Measurements from ENCODE around the gene PGAP6.

The PGAP6 gene

DNA sequence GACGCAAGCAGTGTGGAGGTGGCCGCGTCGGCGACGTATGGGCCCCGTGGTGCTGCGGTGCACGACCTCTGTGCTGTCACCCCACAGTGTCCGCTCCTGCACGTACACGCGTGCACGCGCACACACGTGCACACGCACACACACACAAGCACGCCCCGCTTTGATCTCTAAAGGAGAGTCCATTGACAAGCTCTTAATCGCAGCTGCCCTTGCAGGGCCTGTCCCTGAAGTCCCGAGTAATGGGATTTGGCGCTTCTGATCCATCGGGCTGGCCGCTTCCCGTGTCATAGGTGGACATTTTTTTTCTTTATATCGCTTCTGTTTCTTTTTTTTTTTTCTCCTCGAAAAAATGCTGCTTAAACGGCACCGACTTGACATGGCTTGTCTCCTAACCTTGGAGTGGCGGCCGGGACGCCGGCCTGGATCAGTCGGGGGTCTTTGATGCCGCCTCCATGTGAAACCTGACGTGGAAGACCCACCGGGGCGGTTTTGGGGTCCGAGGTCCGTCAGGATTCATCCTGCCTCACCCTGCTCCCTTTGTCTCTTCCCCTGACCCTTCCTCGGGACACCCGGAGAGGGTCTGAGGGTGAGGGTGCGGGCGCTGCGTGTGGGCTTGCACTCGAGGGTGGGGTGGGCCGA is 21.0 kb downstream of the PGAP6 start:
- FAIRE-seq (no peak), DNase-seq (ENCODE audit: insufficient read length, low spot score) (no peak)
- no peak for TF ChIP-seq TAF1 (IDR thresholded peaks at IDR 0.05; ENCODE audit: low read depth, low read length)
- TF ChIP-seq POLR2A (IDR thresholded peaks at IDR 0.05; ENCODE audit: low read depth, low read length), result no peak
- TF ChIP-seq SPI1 (IDR thresholded peaks at IDR 0.05; ENCODE audit: low read depth, low read length), result no peak
- no peak for TF ChIP-seq POU2F2 (IDR thresholded peaks at IDR 0.05; ENCODE audit: low read depth, low read length)
- no peak for TF ChIP-seq PAX5 (IDR thresholded peaks at IDR 0.05; ENCODE audit: insufficient read depth, low read length, severe bottlenecking)

DNA sequence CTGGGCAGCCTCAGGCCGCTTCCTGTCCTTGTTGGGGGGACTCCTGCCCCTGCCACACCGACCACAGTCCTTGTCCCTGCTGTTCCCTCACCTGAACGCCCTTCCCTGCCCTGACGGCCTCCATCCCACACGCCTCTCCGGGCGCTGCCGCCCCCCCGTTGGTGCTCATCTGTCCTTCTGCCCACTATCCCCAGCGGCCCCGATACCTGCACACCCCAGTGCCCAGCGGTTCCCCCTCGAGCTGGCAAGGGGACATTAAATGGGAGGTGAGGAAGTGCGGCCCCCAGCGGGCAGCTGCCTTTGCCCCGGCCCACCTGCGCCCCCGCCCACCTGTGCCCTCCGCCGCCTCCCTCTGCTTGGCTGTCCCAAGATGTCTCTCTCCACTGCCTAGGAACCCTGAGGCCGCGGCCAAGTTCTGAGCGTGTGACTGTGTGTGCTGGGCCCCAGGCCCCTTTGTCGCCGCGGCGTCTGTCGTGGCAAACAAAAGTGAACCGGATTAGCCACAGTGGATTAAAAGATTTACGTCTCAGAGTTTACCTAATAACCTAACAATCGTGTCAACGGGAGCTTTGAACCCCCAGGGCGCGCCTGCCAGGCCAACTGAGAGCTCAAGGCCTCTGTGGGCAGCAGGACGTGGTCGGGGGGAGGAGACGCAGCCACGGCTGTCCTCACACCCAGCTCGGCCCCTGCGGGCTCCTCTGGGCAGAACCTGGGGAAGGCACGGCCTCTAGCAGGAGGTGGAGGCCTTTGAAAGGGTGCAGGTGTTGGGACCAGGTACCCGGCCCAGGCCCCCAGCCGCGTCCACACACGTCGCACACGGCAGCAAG is 21.7 kb downstream of the PGAP6 start:
- FAIRE-seq (no peak), DNase-seq (ENCODE audit: insufficient read length, low spot score) (no peak)
- TF ChIP-seq TAF1 (IDR thresholded peaks at IDR 0.05; ENCODE audit: low read depth, low read length) (no peak), POU2F2 (IDR thresholded peaks at IDR 0.05; ENCODE audit: low read depth, low read length) (no peak), SPI1 (IDR thresholded peaks at IDR 0.05; ENCODE audit: low read depth, low read length) (no peak), POLR2AphosphoS5 (IDR thresholded peaks at IDR 0.05; ENCODE audit: low read depth, low read length) (no peak), POLR2A (IDR thresholded peaks at IDR 0.05; ENCODE audit: low read depth, low read length) (no peak), PAX5 (IDR thresholded peaks at IDR 0.05; ENCODE audit: insufficient read depth, low read length, severe bottlenecking) (no peak)

DNA sequence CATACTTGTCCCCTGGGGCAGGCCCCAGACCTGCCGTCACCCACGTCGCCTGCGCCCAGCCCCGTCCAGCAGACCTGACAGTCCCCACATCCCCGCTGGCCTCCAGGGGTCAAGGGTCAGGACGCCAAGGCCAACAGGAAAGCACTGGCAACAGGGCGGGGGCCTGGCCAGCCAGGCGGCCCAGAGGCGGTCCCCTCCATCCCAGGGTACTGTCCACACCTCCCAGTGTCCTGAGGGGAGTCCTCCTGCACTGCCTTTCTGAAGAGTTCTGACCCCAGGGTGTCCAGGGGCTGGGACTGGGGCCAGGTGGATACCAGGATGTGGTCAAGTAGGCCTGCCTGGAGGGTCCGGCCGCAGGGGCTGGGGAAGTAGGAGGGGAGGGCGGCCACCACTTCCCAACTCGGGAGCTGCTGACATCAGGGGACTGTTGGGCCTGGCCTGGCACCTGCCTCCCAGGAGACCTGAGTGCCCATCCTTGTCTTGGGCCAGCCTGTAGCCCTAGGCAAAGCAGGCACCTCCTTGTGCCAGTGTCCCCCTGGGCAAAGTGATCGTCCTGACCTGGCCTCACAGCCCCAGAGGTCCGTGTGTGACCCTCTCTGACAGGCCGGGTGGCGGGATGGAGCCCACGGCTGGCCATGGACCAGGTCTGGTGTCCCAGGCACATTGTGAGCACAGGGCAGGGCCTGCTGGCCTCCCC is 22.6 kb downstream of the PGAP6 start:
- TF ChIP-seq POLR2AphosphoS5 (IDR thresholded peaks at IDR 0.05; ENCODE audit: low read depth, low read length), result no peak
- TF ChIP-seq SPI1 (IDR thresholded peaks at IDR 0.05; ENCODE audit: low read depth, low read length), result no peak
- no peak for TF ChIP-seq TAF1 (IDR thresholded peaks at IDR 0.05; ENCODE audit: low read depth, low read length)
- no peak for TF ChIP-seq PAX5 (IDR thresholded peaks at IDR 0.05; ENCODE audit: insufficient read depth, low read length, severe bottlenecking)
- no peak for TF ChIP-seq POLR2A (IDR thresholded peaks at IDR 0.05; ENCODE audit: low read depth, low read length)
- TF ChIP-seq POU2F2 (IDR thresholded peaks at IDR 0.05; ENCODE audit: low read depth, low read length), result no peak
- FAIRE-seq (no peak), DNase-seq (ENCODE audit: insufficient read length, low spot score) (no peak)

DNA sequence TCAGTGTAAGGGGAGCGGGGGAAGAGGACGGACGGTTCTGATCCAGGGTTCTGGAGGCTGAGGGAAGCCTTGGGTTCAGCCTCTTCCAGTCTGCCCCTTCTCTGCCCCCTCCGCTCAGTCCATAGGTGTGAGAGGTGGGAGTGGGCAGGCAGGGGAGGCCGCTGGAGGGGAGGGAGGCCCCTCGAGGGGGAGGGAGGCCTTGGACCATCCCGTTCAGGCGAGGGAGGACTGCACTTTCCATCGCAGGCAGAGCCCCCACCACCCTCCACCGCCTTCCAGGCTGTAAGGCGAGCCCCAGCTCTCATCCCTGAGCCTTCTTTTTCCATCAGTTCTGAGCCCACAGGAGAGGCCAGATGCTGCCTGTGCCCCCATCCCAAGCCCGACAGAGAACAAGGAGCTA is 25.0 kb downstream of the PGAP6 start:
- DNase-seq (ENCODE audit: insufficient read length, low spot score), result no peak
- FAIRE-seq, result no peak
- TF ChIP-seq POLR2AphosphoS5 (IDR thresholded peaks at IDR 0.05; ENCODE audit: low read depth, low read length), result no peak
- no peak for TF ChIP-seq TAF1 (IDR thresholded peaks at IDR 0.05; ENCODE audit: low read depth, low read length)
- no peak for TF ChIP-seq POLR2A (IDR thresholded peaks at IDR 0.05; ENCODE audit: low read depth, low read length)
- TF ChIP-seq POU2F2 (IDR thresholded peaks at IDR 0.05; ENCODE audit: low read depth, low read length), result no peak
- no peak for TF ChIP-seq SPI1 (IDR thresholded peaks at IDR 0.05; ENCODE audit: low read depth, low read length)
- TF ChIP-seq PAX5 (IDR thresholded peaks at IDR 0.05; ENCODE audit: insufficient read depth, low read length, severe bottlenecking), result no peak

DNA sequence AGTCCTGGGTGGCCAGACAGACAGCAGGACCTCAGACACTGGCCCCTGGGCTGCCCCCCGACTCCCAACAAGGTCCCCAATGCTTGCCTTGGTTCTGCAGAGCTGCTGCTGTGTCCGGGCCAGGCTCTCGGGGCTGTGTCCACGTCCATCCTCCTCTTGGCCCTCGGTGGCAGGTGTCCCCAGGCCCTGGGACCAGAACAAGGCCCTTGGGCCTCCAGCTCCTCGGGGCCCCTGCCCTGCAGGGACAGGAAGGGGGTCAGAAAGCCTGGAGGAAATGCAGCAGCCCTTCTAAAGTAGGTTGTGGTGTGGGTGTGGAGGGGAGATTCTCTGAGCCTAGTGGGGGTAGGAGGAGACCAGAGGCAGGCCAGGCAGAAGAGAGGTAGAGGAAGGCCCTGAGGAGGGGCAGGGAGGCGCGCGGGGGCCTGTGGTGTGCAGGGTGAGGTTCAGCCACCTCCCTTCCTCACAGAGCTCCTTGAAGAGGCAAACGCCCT is 26.8 kb downstream of the PGAP6 start:
- no peak for TF ChIP-seq TAF1 (IDR thresholded peaks at IDR 0.05; ENCODE audit: low read depth, low read length)
- TF ChIP-seq POU2F2 (IDR thresholded peaks at IDR 0.05; ENCODE audit: low read depth, low read length), result no peak
- TF ChIP-seq PAX5 (IDR thresholded peaks at IDR 0.05; ENCODE audit: insufficient read depth, low read length, severe bottlenecking), result no peak
- TF ChIP-seq POLR2AphosphoS5 (IDR thresholded peaks at IDR 0.05; ENCODE audit: low read depth, low read length), result no peak
- TF ChIP-seq POLR2A (IDR thresholded peaks at IDR 0.05; ENCODE audit: low read depth, low read length), result no peak
- no peak for TF ChIP-seq SPI1 (IDR thresholded peaks at IDR 0.05; ENCODE audit: low read depth, low read length)
- no peak for DNase-seq (ENCODE audit: insufficient read length, low spot score)
- no peak for FAIRE-seq

DNA sequence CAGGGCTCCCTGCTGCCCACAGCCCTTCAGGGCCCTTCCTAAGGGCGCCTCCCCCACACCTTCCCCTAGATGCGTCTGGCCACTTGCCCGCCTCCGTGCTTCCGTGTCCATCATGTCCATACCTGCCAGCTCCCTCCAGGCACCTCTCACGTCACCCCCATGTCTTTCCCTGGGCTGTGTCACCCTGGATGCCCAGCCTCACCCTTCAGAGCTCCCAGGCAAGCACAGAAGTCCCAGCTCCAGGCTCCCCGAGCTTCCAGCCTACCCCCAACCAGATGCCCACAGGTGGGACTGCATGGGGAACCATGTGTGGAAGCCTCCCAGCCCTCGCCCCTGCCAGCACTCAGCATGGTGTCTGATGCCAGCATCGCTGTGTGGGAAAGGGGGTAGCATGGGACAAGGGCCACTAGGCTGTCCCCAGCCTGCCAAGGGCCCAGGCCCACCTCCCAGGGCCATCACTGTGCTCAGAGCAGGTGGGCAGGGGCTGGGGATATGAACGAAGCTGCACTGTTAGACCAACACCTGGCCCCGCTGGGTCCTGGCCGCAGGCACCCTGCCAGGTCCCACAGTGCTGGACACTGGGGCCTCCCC is 27.4 kb downstream of the PGAP6 start:
- FAIRE-seq (no peak), DNase-seq (ENCODE audit: insufficient read length, low spot score) (no peak)
- TF ChIP-seq POLR2AphosphoS5 (IDR thresholded peaks at IDR 0.05; ENCODE audit: low read depth, low read length) (no peak), PAX5 (IDR thresholded peaks at IDR 0.05; ENCODE audit: insufficient read depth, low read length, severe bottlenecking) (no peak), SPI1 (IDR thresholded peaks at IDR 0.05; ENCODE audit: low read depth, low read length) (no peak), POU2F2 (IDR thresholded peaks at IDR 0.05; ENCODE audit: low read depth, low read length) (no peak), POLR2A (IDR thresholded peaks at IDR 0.05; ENCODE audit: low read depth, low read length) (no peak), TAF1 (IDR thresholded peaks at IDR 0.05; ENCODE audit: low read depth, low read length) (no peak)

DNA sequence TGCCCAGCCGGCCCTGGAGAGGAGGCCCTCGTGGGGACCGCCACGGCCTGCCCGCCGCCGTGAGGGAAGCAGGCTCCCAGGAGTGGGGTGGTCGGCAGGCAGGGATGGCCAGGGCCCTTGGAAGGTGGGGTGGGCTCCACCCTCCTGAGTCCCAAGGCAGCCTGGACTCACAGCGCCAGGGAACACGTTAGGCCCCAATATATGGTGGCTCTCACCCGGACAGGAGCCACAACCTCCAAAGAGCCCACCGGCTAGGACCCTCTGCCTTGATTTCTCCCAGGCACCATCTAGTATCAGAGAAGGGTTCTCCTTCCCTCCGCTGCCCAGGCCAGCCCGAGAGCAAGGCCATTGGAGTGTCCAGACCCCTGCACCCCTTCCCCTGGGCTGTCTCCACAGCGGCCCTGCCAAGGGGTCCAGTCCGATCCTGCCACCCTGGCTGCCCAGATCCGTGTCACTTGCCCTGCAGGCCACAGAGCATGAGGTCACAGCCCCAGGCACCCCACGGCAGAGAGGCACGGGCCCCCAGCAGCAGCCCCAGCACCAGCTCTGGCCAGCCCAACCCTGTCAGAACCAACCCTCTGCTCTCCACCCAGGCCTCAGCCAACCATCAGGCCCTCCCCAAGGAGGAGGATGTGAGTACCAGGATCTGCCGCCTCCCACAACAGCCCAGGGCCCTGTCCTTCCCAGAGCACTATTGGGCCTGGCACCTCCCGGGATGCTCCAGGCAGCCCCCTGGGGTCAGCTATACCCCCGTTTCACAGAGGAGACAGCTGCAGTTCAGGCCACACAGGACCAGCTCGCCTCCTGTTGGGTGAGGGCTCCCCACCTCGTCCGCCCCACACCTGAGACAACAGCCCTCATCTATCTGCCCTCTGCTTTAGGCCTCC is 28.1 kb downstream of the PGAP6 start:
- FAIRE-seq, result no peak
- DNase-seq (ENCODE audit: insufficient read length, low spot score), result no peak
- TF ChIP-seq SPI1 (IDR thresholded peaks at IDR 0.05; ENCODE audit: low read depth, low read length) (no peak), PAX5 (IDR thresholded peaks at IDR 0.05; ENCODE audit: insufficient read depth, low read length, severe bottlenecking) (no peak), POU2F2 (IDR thresholded peaks at IDR 0.05; ENCODE audit: low read depth, low read length) (no peak)

Data from GM12891 (cell line).